GM19395 (cell line): ENCODE results near the gene PBX1.
"Not testable (repeated sequence)": the region's sequence is repeated elsewhere in the genome, so short reads cannot be mapped to it uniquely, and the experiment has no call there.

ENCODE experiments used
- ATAC-seq: cut with Tn5 transposase; IDR thresholded peaks from one replicate; pipeline ENCODE4 v1.9.1; 2021; ENCODE audit warnings: mild to moderate bottlenecking, moderate library complexity; ENCODE audit not compliant: unreplicated experiment

PBX1 gene

DNA sequence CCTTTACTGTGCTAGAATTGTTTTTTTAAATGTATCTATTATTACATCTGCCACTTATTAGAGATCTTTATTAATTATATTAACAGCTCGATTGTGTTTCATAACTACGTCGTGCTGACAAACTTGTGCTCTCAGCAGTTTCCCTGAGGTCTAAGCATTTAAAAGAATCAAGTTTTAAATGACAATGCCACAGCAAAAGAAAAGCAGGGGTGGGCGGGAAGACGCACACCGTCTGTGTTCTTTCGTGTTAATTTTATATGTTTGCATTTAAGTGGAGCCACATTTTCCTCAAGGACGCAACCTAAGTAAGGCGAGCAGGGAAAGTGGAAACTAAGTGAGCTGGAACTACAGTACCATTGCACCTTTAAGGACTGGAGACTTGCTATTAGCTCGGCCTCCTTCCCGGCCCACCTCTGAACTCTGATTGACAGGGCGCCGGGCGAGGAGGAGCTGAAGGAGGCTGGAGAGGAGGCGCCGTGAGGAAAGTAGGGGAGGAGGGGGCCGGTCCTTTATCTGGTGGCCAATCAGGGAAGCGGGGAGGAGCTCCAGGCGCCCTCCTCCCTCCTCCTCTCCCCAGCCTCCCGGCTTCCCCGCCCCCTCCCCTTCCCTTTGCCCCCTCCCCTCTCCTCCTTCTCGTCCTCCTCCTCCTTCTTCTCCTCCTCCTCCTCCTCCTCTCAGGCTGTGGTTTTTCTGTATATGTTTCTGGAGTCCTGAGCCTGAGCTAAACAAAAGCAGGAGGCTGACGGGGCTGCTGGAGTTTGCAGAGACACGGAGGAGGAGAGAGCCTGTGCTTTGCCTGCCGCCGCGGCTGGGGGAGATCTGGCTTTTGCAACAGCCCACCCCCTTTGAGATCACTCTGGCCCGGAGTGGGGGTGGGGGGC lies at the start of gene PBX1:
Gene PBX1 (plus strand): TSS at position 724 of the 881 bp plus-strand sequence.
- peak; percentile 100 for ATAC-seq

DNA sequence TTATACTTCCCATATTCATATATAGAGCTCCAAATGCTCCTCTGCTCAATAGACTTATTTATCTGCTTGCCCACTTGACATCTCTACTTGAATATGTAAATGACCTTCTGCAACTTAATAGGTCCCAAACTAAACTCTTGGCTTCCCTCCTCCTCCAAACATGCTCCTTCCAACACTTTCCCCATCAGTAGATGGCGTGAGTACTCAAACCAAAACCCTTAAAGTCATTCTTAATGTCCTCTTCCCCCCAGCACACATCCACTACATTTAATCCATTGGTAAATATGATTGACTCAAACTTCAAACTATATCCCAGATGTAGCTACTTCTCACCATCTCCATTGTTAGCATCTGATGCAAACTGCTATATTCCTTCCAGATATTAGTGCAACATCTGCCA lies 48.5 kb upstream of the PBX1 start:
- ATAC-seq, result no peak

DNA sequence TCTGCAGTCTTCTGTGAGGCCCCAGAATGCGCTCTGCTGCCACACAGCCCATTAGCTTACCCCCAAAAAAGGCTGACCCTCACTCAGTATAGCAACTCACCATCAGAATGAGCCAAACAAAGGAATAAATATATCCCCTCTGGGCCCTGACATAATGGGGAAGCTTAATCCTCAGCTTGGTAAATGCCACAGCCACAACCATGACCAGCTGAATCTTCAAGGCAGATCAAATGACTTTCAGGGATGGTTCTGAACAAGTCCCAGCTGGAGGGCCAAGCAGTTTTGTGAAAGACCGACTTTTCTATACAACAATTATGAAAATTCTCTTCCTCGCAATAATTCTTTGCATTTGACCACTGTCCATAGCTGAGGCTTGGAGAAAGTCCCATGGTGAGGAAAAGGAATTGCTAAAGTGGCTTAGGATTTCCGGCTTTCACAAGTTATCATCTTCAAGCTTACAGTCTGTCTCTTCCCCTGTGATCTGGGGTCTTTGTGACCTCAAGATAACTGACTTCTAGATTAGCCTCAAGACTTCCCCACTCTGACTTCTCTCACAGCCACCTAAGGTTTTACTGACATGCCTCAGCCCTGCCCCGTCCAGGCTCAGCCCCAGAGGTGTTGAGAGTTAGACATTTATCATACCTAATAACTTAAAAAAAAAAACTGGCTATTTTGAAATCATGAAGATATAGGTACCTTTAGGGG lies 47.8 kb upstream of the PBX1 start:
- ATAC-seq, result no peak

DNA sequence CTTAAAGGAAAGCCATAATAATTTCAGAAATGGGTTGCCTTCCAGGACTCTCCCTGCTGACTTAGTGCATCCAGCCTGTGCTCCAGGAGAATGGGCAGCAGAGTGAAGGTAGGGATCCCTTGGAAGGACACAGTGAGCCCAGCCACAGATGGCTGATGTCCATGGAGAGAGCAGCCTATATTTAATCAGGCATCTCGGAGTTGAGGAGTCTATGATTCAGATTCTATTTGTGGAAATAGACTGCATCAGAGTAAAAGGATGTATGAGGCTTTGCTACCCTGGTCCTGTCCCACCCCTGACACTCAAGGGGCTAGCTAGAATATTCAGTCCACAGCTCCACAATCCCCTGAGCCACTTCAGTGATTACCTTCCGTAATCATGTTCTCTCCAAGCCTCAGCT lies 43.8 kb upstream of the PBX1 start:
- no peak for ATAC-seq

DNA sequence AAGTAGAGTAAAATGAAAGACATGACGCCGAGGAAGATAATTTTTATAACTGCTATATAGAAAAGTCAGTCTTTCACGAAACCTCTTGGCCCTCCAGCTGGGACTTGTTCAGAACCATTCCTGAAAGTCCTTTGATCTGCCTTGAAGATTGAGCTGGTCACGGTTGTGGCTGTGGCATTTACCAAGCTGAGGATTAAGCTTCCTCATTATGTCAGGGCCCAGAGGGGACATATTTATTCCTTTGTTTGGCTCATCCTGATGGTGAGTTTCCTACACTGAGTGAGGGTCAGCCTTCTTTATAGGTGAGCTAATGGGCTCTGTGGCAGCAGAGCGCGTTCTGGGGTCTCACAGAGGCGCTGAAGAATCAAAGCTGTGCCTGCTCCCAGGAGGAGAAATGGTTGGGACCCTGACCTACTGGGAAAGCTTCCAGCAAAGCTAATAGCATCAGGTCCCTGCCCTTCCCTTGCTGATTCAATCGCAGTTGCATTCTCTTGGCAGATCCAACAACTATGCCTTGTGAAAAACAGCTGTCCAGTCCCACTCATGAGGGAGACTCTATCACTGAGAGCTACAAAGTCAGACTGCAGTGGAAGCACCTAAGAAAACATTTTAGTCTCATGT lies 43.2 kb upstream of the PBX1 start:
- ATAC-seq, result no peak

DNA sequence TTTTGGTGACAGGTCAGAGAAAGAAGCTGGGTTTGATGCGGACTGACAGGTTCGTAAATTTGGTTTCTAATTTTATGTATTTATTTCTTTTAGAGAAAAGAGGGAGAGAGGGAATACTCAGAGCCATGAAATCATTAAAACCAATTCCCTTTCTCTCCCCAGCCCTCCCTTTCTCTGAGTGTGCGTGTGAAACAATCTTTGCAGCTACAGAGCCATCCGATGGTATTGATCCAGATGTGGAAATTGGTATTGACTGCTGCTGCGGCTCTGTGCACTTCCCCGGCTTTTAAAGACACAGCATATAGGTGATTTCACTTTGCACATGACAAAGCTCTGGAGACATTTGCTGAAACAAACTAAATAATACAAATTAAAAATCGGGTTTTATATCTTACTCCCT lies 42.4 kb upstream of the PBX1 start:
- ATAC-seq, result no peak

DNA sequence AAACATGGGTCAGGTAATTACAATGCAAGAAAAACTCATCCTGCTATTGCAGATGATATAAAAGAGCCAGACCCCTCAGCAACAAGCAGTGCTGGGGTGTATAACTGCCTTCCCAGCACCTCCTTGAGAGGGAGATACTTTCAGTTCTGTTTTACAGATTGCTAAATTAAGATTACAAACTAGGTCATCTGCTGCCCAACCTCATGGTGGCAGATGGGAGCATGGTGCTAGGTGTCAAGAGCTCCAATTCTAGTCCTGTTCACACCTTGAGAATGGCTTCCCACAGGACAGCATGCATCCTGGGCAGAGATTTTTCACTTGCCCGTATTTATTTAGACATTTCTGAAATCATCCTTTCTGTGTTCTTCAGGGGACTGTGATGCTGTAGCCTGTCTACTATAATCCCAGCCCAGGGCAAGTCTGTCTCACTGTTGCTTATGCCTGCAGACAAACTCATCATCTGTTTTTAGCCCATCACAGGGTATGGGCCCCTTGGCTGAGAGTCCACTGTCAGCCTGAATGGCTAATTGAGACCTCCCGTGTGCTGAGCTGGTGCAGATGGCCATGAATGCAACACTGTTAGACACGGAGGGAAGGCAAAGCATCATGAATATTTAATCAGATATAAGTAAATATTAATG lies 40.2 kb upstream of the PBX1 start:
- ATAC-seq, result no peak

DNA sequence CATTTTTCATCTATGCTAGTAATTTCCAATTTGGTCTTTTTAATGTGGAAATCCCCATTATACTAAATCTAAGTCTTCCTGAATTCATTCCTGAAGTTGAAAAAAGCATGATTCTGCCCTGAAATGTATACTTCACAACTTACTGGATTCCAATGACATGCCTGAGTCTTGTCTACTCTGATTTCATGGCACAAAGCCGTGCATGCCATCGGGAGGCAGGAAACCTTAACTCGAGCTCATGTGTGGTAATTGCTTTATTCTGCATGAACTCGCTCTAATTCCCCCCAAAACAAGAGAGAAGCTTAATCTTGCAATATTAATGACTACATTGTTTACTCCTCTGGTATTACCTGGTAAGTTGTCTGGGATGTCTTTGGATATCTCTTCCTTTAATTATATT lies 39.6 kb upstream of the PBX1 start:
- no peak for ATAC-seq

DNA sequence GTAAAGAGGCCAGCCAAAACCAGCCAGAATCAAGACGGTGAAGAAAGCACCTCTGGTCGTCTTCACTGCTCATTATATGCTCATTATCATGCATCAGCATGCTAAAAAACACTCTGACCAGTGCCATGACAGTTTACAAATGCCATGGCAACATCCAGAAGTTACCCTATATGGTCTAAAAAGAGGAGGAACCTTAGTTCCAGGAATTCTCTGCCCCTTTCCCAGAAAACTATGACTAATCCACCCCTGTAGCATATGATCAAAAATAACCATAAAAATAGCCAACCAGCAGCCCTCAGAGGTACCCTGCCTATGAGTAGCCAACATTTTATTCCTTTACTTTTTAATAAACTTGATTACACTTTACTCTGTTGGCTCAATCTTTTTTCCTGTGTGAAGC lies 34.2 kb upstream of the PBX1 start:
- no peak for ATAC-seq

DNA sequence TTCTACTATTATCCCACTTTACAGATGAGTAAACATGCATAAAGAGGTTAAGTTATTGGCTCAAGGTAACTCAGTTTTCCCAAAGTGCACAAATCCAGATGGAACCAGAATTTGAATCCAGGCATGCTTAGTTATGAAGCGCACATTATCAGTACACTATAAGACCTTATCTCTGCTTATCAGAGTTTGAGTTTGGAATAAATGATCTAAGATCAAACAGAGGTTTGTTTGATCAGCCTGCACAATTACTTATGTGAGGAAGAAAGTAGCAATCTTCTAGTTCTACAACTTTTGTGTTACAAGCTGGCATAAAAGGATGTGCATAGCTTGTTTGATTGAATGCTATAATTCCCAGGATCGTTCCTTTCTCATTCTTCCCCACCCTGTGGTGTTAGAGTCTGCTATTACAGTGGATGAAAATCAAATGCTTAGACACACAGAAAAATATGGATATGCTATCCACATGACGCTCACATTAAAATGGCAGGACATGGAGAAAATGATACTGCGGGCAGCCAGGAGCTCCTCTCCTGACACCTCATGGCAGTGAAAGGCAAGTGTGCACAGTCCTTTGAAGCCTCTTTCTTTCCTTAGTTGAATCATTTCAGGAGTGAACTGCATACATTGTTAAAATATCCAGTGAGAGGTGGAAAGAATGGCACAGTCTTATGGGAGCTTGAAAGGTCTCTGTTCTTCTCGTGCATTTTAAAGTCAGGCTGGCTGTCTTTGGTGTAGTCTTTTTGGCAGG lies 23.9 kb upstream of the PBX1 start:
- ATAC-seq, result no peak

DNA sequence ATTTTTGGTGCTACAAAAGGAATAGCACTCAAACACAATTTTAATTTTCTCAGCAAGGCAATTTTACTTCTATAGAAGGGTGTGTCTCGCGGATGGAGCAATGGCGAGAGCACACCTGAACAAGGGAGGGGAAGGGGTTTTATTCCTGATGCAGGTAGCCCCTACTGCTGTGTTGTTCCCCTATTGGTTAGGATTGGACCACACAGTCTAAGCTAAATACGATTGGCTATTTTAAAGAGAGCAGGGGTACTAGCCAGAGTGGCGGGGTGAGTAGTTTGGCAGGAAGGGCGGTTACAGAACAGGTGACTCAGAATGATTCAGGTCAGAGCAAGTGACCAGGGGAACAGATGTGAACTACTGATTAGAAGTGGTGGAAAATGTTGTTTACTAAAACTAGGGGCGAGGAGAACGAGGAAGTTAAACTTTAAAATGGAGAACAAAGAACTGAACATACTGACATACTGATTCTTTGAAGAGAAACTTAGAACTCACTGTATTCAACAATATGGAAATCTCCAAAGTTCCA lies 6.5 kb upstream of the PBX1 start:
- ATAC-seq, result not testable (repeated sequence)

DNA sequence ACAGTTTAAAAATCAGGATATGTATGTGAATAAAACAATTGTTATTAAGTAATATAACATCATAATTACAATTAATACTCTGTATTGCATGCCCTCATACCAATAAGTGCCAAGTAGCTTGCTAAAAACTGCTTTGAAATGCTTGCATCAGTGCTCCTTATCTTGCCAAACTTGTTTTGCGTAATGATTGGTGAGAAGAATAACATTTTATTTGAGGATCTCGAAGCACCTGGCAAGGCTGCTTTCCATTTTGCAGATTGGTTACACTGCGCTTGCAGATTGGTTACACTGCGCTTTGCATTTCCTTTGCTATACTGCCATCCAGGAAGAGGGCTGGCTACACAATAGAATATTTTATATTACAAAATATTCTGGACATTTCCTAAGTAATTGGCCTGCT lies 1.7 kb upstream of the PBX1 start:
- ATAC-seq, result no peak

DNA sequence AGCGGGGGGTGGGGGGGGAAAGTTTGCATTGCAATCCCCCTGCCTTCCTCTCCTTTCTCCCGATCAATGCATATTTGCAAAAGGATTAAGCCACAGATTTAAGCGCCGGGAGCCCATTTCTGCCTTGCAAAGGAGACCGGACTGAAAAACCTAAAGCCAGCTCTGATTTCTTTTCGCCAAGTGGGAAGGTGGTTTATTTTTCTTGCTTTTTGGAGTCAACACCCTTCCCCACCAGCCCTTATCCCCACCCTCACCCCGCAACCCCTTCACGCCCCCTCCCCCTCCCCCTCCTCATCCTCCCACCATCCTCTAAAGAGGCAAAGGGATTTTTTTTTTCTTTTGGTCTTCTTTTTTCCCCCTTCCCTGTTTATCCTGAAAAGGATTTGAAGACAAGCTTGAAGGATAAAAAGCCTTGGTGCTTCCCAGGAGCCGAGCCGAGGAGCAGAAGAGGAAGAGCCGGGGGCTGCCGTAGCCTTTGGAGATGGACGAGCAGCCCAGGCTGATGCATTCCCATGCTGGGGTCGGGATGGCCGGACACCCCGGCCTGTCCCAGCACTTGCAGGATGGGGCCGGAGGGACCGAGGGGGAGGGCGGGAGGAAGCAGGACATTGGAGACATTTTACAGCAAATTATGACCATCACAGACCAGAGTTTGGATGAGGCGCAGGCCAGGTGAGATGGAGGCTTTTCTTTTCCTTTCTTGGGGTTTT lies 513 bp downstream of the PBX1 start:
- no peak for ATAC-seq

DNA sequence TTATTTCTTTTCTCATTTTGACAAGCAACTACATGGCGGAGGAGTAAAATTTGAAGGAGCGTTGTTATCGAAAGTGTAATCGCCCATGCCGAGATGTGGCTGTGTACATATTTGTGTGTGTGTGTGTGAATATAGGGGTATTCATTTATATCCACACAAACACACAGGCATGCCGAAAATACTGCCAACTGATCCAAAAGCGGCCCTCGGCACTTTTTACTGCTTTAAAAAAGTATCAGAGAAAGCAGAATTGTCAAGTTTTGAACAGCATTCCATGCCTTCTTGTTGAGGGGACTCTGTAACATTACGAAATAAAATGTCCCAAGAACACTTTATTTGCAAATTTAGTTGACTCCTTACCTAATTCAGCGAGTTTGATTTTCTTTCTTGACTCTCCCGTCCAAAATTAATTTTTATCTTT lies 1.1 kb downstream of the PBX1 start:
- ATAC-seq, result no peak

DNA sequence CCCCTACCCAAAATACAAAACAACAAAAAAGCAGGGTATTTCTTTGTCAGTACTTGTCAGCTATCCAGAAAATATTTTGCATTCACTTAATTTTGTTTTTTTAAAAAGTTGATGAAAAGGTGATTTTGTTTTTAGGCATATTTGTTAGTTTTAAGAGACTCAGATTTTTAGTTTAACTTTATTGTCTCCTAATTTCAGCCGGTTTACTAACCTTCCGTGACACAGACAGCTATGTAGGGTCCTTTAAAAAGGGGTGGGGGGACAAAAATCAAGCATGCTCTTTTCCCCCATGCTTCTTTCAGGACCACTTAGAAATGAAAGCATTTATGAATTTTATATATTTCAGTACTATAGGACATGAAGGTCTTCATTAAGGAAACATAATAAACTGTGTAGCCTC lies 1.6 kb downstream of the PBX1 start:
- ATAC-seq, result no peak

DNA sequence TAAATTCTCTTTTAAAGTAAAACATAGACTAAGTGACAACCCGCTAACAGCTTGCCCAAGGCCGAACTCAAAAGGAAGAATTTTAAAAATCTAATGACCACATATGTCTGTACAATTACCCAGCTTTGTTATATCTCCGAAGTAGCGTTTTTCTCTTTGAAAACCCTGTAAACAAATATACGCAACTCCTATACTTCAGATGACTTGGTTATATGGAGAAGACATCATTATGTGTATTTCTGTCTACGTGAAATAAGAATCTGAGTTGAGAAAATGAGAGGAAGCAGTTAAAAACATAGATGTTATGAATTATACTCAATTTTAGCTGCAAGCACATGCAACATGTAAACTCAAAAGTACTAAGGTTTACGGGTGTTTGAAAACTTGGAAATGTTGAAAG lies 2.0 kb downstream of the PBX1 start:
- ATAC-seq, result no peak

DNA sequence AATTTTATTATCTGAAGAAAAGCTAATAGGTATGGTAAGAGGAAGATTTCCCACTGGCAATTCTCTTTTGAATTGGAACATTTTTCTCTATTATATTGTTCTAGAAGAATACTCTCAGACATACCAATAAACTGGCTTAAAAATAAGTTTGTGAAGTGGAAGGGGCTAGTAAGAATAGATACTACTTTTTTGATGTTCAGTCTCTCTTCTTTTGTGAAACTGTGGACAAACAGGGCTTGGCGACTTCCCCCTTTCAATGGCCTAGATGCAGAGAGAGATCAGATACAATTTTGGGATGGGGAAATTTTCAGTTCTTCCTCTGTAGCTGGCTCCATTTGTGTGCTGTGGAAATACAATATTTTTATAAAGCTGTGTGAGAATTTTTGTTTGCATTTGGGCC lies 2.5 kb downstream of the PBX1 start:
- ATAC-seq, result no peak

DNA sequence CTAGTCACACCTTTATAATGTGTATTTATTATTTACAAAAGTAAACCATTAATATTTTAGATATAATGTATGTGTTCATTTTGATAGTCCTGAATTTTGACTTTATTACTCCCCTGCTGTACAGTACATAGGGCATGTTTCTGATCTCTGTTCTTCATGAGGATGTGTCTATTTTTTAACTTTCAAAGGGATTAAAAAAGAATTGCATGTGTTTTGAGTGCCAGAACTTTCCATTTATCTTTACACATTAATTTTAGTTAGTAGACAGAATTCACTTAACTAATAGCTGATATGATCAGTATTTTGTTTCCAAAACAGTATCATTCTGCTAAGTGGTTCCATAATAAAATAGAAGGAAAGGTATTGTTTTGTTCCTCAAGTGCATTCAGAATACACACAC lies 3.1 kb downstream of the PBX1 start:
- no peak for ATAC-seq

DNA sequence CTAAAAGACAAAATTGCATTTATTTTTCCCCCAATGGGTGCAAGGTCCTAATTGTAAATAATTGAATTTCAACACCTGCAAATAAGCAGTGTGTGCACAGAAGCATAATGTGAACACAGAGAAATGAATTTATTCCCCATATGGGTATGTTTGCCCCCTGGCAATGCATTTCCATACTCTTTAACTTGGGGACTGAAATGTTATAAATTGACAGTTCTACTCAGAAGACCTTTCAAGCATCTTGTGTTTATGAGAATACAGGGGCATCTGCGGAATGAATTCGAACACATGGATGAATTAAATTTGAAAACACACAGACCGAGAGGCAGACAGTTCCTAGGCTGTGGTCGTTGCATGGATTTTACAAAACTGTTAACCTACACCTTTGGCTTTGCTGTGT lies 3.5 kb downstream of the PBX1 start:
- no peak for ATAC-seq

DNA sequence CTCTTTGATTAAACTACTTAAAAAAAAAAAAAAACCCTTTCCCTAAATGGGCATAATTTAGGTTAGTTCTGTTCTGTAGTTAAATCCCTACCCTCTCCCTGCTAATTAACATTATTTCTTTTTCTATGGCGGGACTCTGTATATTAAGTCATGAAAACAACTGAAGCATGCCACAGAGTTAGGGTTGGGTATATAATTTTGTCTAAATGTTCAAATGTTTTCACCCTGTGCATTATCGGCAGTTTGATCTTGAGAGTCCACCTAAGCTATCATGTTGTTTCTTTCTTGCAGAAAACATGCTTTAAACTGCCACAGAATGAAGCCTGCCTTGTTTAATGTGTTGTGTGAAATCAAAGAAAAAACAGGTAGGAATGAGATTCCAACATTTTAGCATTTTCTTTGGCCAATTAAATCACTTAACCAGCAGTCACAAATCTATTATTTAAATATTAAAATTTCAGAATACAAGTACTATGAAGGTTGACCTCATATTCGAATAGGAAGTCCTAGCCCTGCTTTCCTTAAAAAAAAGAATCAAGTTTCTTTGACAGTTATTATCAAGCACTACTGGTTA lies 4.0 kb downstream of the PBX1 start:
- no peak for ATAC-seq
